Testis (tissue), 3 donors: ENCODE measurements around the gene DNM3. TPM values are rescaled to one million over a fixed set of nuclear protein-coding genes. Genes with fewer than 3 reads are reported as not detected.
A peak's percentile ranks its signal among the peaks of the same experiment; 100 is the strongest.

Source experiments
- DNase-seq: peaks from one replicate; pipeline ENCODE4 v3.0.0-alpha.2; 2019
- H3K27ac ChIP-seq, 2 donors: fragments of 200-600 bp; sonication (generic); one replicate each; pipeline ENCODE4 v1.5.1; 2019
- H3K27me3 ChIP-seq: fragments of 200-600 bp; sonication (generic); one replicate; pipeline ENCODE4 v1.5.1; 2019
- H3K36me3 ChIP-seq: fragments of 200-600 bp; sonication (generic); one replicate; pipeline ENCODE4 v1.5.1; 2017; ENCODE audit warnings: low read depth; ENCODE audit errors: missing control alignments
- H3K4me1 ChIP-seq: fragments of 200-600 bp; sonication (generic); one replicate; pipeline ENCODE4 v1.5.1; 2019
- H3K4me3 ChIP-seq, 2 donors: fragments of 200-600 bp; sonication (generic); one replicate each; pipeline ENCODE4 v1.5.1; 2017 to 2019
- H3K9me3 ChIP-seq: fragments of 200-600 bp; sonication (generic); one replicate; pipeline ENCODE4 v1.5.1; 2017
- POLR2A ChIP-seq: fragments of 450-650 bp; IDR thresholded peaks from one replicate; pipeline ENCODE4 v1.6.1; 2017; ENCODE audit warnings: antibody characterized with exemption, mild to moderate bottlenecking, moderate library complexity
- WGBS, 2 donors: methylation state at CpG; one replicate each; pipeline ENCODE4 v1.1.5; 2018; 5-methylcytosine and 5-hydroxymethylcytosine counted together
- intact Hi-C: fragments of 100-400 bp; cut with DNase I; formaldehyde crosslinking; loops from one replicate; pipeline ENCODE4 v1.15.1; 2023; ENCODE audit warnings: low total_unique reads
- polyA plus RNA-seq: library from polyadenylated mRNA; stranded (reverse); fragments of 350-450 nt; fragmentation: Illumina TruSeq; extraction: RNeasy Lipid Tissue Mini Kit (QIAGEN cat#74804); gene quantifications from one replicate; pipeline ENCODE4 v1.2.3, GENCODE V29; 2014; ENCODE audit warnings: low read depth, low replicate concordance; ENCODE audit not compliant: insufficient read depth
- total RNA-seq, 2 donors: library from RNA; depleted of rRNA; stranded (reverse); fragments of >200 nt; gene quantifications; one replicate each; pipeline ENCODE4 v1.2.3, GENCODE V29; 2016
- TF ChIP-seq, protein P1 (sequence below), 3 experiments: fragments of 450-650 bp in 2 of 3; fragments of 200-600 bp in 1 of 3; sonication (generic) in 1 of 3; IDR thresholded peaks; one replicate each; pipeline ENCODE4 v1.5.1; 2016 to 2019; ENCODE audit warnings: antibody characterized with exemption in 3 of 3, mild to moderate bottlenecking in 2 of 3, moderate library complexity in 1 of 3

The DNM3 gene
- total and polyA plus RNA-seq, 3 donors from 2014 or later = 4.9 to 10.2 (median 8.4) TPM

DNA sequence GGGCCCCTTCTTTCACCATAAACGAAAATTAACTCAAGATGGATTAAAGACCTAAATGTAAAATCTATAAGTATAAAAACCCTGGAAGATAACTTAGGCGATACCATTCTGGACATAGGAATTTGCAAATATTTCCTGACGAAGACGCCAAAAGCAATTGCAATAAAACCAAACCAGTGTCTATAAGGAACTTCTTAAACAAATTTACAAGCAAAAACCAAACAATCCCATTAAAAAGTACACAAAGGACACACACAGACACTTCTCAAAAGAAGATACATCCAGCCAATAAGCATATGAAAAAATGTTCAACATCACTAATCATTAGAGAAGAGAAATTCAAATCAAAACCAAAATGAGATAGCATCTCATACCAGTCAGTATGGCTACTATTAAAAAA lies 500.4 kb downstream of the DNM3 start:
- Histone ChIP-seq H3K27ac (no peak overlapping the region), H3K27me3 (no peaks in the 10 kb centered on the region), H3K4me3 (no peak overlapping the region), H3K9me3 (no peaks in the 10 kb centered on the region), H3K36me3 (no peaks in the 10 kb centered on the region), H3K4me1 (peaks cover 12% of the 10 kb centered on the region)
- intact Hi-C loops = no loop called here
- no peak for DNase-seq
- 96 to 97% methylated on average over 4 of the region's 4 CpGs for WGBS, 2 donors
- TF ChIP-seq, protein P1, sequence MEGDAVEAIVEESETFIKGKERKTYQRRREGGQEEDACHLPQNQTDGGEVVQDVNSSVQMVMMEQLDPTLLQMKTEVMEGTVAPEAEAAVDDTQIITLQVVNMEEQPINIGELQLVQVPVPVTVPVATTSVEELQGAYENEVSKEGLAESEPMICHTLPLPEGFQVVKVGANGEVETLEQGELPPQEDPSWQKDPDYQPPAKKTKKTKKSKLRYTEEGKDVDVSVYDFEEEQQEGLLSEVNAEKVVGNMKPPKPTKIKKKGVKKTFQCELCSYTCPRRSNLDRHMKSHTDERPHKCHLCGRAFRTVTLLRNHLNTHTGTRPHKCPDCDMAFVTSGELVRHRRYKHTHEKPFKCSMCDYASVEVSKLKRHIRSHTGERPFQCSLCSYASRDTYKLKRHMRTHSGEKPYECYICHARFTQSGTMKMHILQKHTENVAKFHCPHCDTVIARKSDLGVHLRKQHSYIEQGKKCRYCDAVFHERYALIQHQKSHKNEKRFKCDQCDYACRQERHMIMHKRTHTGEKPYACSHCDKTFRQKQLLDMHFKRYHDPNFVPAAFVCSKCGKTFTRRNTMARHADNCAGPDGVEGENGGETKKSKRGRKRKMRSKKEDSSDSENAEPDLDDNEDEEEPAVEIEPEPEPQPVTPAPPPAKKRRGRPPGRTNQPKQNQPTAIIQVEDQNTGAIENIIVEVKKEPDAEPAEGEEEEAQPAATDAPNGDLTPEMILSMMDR (IDR thresholded peaks at IDR 0.05) = no peak
- no peak for TF ChIP-seq POLR2A

DNA sequence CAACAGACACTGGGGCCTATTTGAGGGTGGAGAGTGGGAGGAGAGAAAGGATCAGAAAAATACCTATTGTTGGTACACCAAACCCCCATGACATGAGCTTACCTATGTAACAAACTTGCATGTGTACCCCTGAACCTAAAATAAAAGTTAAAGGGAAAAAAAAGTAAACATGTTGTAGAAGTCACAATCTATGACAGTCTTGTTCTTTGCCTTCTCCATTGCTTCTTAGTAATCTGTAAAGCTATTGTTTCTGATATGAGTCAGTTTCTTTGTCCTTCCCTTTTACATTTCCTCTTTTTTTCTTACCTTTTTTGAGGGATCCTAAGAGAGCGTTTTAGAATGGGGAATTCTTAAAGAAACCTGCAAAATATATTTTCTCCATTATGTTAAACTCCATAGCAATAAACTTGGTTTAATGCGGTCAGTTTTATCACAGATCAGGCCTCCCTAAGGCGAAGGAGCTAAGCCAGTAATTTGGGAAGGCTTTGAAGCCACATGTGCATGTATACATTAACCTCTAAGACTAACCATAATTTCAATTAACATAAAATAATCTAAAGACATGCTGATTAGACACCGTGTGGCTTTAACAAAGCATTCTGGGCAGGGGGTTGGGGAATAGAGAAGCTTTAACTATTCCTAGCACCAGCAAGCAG lies 501.4 kb downstream of the DNM3 start:
- H3K36me3 ChIP-seq = no peaks in the 10 kb centered on the region
- peak overlapping the region in 1 of 2 donors; percentile 20 for H3K27ac ChIP-seq
- no peaks in the 10 kb centered on the region for H3K9me3 ChIP-seq
- DNase-seq = no peak
- peaks cover 12% of the 10 kb centered on the region for H3K4me1 ChIP-seq
- intact Hi-C loops = no loop called here
- TF ChIP-seq, protein P1 (IDR thresholded peaks at IDR 0.05) = no peak
- no peak for TF ChIP-seq POLR2A
- WGBS, 2 donors = 73 to 74% methylated on average over 4 of the region's 4 CpGs
- no peaks in the 10 kb centered on the region for H3K27me3 ChIP-seq
- H3K4me3 ChIP-seq = no peak overlapping the region

DNA sequence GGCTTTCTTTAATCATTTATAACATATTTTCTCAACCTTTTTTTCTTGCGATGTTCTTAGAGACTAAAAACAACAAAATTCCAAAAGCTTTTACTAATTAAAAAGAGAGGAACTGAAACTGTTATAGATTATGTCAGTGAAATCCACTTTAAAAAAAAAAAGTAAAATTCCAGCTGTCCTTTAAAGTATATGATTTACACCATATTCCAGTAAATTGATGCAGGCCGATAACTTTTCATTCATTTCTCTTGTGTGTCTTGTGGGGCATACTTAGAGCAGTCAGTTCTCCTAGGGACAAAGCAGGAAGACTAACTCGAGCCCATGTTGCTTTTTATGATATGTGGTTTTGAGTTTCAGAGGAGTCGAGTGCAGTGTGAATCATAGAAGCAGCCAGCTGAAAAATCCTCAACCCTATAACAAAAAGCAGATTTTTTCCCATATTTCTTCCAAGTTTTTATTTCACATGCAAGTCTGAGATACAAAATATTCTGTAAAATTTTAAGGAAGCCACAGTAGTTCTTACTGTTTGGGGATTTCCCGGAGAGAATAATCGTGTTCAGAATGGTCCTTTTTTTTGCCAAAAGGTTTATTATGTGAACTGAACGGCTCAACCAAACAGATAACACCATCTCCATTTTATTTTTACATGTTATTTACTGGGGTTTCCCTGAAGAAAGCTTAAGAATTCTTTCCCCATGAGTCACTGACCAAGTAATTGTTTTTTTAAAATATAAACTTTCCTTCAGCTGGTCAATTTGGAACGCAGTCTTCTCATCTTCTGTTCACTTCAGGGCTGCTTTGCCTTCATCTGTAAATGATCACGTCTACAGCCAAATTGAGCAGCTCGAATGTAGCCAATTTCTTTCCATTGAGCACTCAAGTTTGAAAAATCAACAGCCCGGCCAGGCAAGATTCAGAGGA lies 502.2 kb downstream of the DNM3 start:
- 37 to 43% methylated on average over 11 of the region's 11 CpGs for WGBS, 2 donors
- no peak overlapping the region for H3K4me3 ChIP-seq
- no peaks in the 10 kb centered on the region for H3K27me3 ChIP-seq
- H3K4me1 ChIP-seq = peaks cover 12% of the 10 kb centered on the region
- TF ChIP-seq, protein P1 (IDR thresholded peaks at IDR 0.05) = no peak
- no peak for TF ChIP-seq POLR2A
- intact Hi-C loops = no loop called here
- no peaks in the 10 kb centered on the region for H3K36me3 ChIP-seq
- H3K27ac ChIP-seq = peak overlapping the region in 1 of 2 donors; percentile 20
- DNase-seq = no peak
- H3K9me3 ChIP-seq = no peaks in the 10 kb centered on the region

DNA sequence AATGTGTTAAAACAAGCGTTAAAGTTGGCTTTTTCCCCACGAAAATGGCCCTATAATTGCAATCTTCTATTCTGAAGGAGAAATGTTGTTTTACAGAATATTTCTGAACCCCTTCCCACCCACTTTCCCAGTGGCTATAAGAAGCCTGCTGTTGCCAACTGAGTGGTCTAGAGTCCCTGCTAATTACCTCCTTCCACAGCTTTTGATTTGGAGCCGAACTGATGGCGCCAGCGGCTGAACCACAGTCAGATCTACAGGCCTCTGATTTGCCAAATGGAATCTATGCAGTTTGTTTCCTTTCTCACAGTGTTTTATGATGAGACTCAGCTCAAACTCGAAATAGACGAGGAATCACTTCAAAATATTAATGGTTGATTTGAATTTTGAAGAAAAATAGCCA lies 503.1 kb downstream of the DNM3 start:
- Histone ChIP-seq H3K4me3 (no peak overlapping the region), H3K9me3 (no peaks in the 10 kb centered on the region), H3K27me3 (no peaks in the 10 kb centered on the region), H3K27ac (peak overlapping the region in 1 of 2 donors; percentile 20), H3K36me3 (no peaks in the 10 kb centered on the region), H3K4me1 (peaks cover 12% of the 10 kb centered on the region)
- 62 to 72% methylated on average over 7 of the region's 7 CpGs for WGBS, 2 donors
- TF ChIP-seq, protein P1 (IDR thresholded peaks at IDR 0.05) = no peak
- no peak for TF ChIP-seq POLR2A
- intact Hi-C loops = no loop called here
- no peak for DNase-seq
